Measurements from ENCODE around the gene GAB2. TPM values are rescaled to one million over a fixed set of nuclear protein-coding genes. Genes with fewer than 3 reads are reported as not detected.
"Not testable (repeated sequence)": the region's sequence is repeated elsewhere in the genome, so short reads cannot be mapped to it uniquely, and the experiment has no call there.

The GAB2 gene
- total RNA-seq, 1 donor, result 50.6 TPM

GRCh38 chr11:78290293-78291176 is 127.1 kb downstream of the GAB2 start:
- DNase-seq (ENCODE audit: low read depth in 2 of 3, low spot score in 2 of 3), result peak in 2 of 3 donors; percentile 66 to 87

GRCh38 chr11:78289552-78290292 is 127.9 kb downstream of the GAB2 start:
- DNase-seq (ENCODE audit: low read depth in 2 of 3, low spot score in 2 of 3), result peak in 1 of 3 donors; percentile 23

- DNase-seq (ENCODE audit: low read depth in 2 of 3, low spot score in 2 of 3), result no peak
These were observed 133.4 kb downstream of the GAB2 start for GRCh38 chr11:78284260-78284659.

GRCh38 chr11:78282821-78283220 is 134.8 kb downstream of the GAB2 start:
- DNase-seq (ENCODE audit: low read depth in 2 of 3, low spot score in 2 of 3), result no peak

- no peak for DNase-seq (ENCODE audit: low read depth in 2 of 3, low spot score in 2 of 3)
These were observed 136.1 kb downstream of the GAB2 start for GRCh38 chr11:78281511-78281910.

GRCh38 chr11:78277314-78277994 is 140.2 kb downstream of the GAB2 start:
- no peak for DNase-seq (ENCODE audit: low read depth in 2 of 3, low spot score in 2 of 3)

GRCh38 chr11:78276311-78276710 is 141.3 kb downstream of the GAB2 start:
- no peak for DNase-seq (ENCODE audit: low read depth in 2 of 3, low spot score in 2 of 3)

- no peak for DNase-seq (ENCODE audit: low read depth in 2 of 3, low spot score in 2 of 3)
These were observed 142.9 kb downstream of the GAB2 start for GRCh38 chr11:78274739-78275138.

GRCh38 chr11:78272625-78273269 is 144.9 kb downstream of the GAB2 start:
- not testable (repeated sequence) for DNase-seq (ENCODE audit: low read depth in 2 of 3, low spot score in 2 of 3)

GRCh38 chr11:78271801-78272200 is 145.8 kb downstream of the GAB2 start:
- not testable (repeated sequence) for DNase-seq (ENCODE audit: low read depth in 2 of 3, low spot score in 2 of 3)

GRCh38 chr11:78270971-78271370 is 146.6 kb downstream of the GAB2 start:
- DNase-seq (ENCODE audit: low read depth in 2 of 3, low spot score in 2 of 3), result no peak

GRCh38 chr11:78269806-78270205 is 147.8 kb downstream of the GAB2 start:
- DNase-seq (ENCODE audit: low read depth in 2 of 3, low spot score in 2 of 3), result no peak

- DNase-seq (ENCODE audit: low read depth in 2 of 3, low spot score in 2 of 3), result no peak
These were observed 148.8 kb downstream of the GAB2 start for GRCh38 chr11:78268591-78269410.

- DNase-seq (ENCODE audit: low read depth in 2 of 3, low spot score in 2 of 3), result no peak
These were observed 151.2 kb downstream of the GAB2 start for GRCh38 chr11:78266451-78266850.

GRCh38 chr11:78265326-78265725 is 152.3 kb downstream of the GAB2 start:
- no peak for DNase-seq (ENCODE audit: low read depth in 2 of 3, low spot score in 2 of 3)

- DNase-seq (ENCODE audit: low read depth in 2 of 3, low spot score in 2 of 3), result no peak
These were observed 154.9 kb downstream of the GAB2 start for GRCh38 chr11:78262691-78263090.

- no peak for DNase-seq (ENCODE audit: low read depth in 2 of 3, low spot score in 2 of 3)
These were observed 155.4 kb downstream of the GAB2 start for GRCh38 chr11:78262238-78262637.

GRCh38 chr11:78261828-78262227 is 155.8 kb downstream of the GAB2 start:
- no peak for DNase-seq (ENCODE audit: low read depth in 2 of 3, low spot score in 2 of 3)

GRCh38 chr11:78261367-78261766 is 156.3 kb downstream of the GAB2 start:
- DNase-seq (ENCODE audit: low read depth in 2 of 3, low spot score in 2 of 3), result no peak

All from hematopoietic multipotent progenitor cell (in vitro differentiated cells).